ENCODE measurements around the gene SMAP2. TPM values are rescaled to one million over a fixed set of nuclear protein-coding genes. Genes with fewer than 3 reads are reported as not detected.

Gene SMAP2
- total RNA-seq, 1 experiment from 2014 or later = 20.2 TPM

GRCh38 chr1:40423951-40424618, 50.6 kb downstream of the SMAP2 start:
- intact Hi-C loops (cut with micrococcal nuclease) = no loop called here
- CTCF ChIA-PET = interaction anchor here (1.9 kb wide), 1 partner anchor 15 kb away, joined by 7 read pairs; no protein-coding TSS in a partner anchor
- DNase-seq (ENCODE audit: unreplicated experiment) = no peak
- no peaks in the 10 kb centered on the region for H3K9me3 Mint-ChIP-seq (ENCODE audit: unreplicated experiment)
- peaks cover 15% of the 10 kb centered on the region for H3K36me3 Mint-ChIP-seq (ENCODE audit: insufficient read depth, unreplicated experiment)
- peaks cover 9% of the 10 kb centered on the region for H3K4me1 Mint-ChIP-seq (ENCODE audit: insufficient read depth, unreplicated experiment)
- no TSS peak for BruUV-seq (replicated peaks)
- no peak overlapping the region for H3K4me3 Mint-ChIP-seq (ENCODE audit: unreplicated experiment)
- H3K27me3 Mint-ChIP-seq (ENCODE audit: insufficient read depth, unreplicated experiment) = no peaks in the 10 kb centered on the region
- POLR2A ChIA-PET = interaction anchor here (0.6 to 0.9 kb wide), 2 partner anchors 19 to 167 kb away, joined by 3 read pairs; no protein-coding TSS in a partner anchor
- TF ChIP-seq, protein P1, sequence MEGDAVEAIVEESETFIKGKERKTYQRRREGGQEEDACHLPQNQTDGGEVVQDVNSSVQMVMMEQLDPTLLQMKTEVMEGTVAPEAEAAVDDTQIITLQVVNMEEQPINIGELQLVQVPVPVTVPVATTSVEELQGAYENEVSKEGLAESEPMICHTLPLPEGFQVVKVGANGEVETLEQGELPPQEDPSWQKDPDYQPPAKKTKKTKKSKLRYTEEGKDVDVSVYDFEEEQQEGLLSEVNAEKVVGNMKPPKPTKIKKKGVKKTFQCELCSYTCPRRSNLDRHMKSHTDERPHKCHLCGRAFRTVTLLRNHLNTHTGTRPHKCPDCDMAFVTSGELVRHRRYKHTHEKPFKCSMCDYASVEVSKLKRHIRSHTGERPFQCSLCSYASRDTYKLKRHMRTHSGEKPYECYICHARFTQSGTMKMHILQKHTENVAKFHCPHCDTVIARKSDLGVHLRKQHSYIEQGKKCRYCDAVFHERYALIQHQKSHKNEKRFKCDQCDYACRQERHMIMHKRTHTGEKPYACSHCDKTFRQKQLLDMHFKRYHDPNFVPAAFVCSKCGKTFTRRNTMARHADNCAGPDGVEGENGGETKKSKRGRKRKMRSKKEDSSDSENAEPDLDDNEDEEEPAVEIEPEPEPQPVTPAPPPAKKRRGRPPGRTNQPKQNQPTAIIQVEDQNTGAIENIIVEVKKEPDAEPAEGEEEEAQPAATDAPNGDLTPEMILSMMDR (IDR thresholded peaks at IDR 0.05; ENCODE audit: unreplicated experiment) = no peak
- H3K27ac Mint-ChIP-seq (ENCODE audit: low read depth, unreplicated experiment) = no peak overlapping the region

DNA sequence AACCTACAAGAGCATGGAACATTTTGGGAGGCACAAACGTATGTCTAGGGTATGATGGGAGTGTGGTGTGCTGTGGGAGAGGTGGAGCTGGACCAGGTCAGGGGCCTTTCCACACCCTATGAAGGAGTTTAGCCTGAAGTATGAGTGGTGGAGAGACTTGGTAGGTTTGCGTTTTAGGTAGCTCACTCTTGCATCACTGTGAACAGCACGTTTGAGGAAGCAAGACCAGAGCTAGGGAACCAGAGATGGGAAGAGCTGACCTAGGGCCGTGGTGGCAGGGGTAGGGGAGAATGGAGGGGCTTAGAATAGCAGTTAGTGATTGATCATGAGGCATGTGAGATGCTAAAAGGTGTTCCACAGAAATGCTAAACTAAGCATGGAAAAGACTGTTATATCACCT, 51.7 kb downstream of the SMAP2 start:
- H3K36me3 Mint-ChIP-seq (ENCODE audit: insufficient read depth, unreplicated experiment) = peaks cover 14% of the 10 kb centered on the region
- H3K4me1 Mint-ChIP-seq (ENCODE audit: insufficient read depth, unreplicated experiment) = peaks cover 9% of the 10 kb centered on the region
- intact Hi-C loops (cut with micrococcal nuclease) = no loop called here
- TF ChIP-seq, protein P1 (IDR thresholded peaks at IDR 0.05; ENCODE audit: unreplicated experiment) = no peak
- CTCF ChIA-PET = interaction anchor here (0.9 to 1.9 kb wide), 3 partner anchors 12 to 21 kb away, joined by 3 to 7 read pairs (median 6); no protein-coding TSS in a partner anchor
- DNase-seq (ENCODE audit: unreplicated experiment) = no peak
- no peaks in the 10 kb centered on the region for H3K9me3 Mint-ChIP-seq (ENCODE audit: unreplicated experiment)
- POLR2A ChIA-PET = interaction anchor here (0.9 kb wide), 1 partner anchor 20 kb away, joined by 3 read pairs; no protein-coding TSS in a partner anchor
- no peak overlapping the region for H3K27ac Mint-ChIP-seq (ENCODE audit: low read depth, unreplicated experiment)
- H3K4me3 Mint-ChIP-seq (ENCODE audit: unreplicated experiment) = no peak overlapping the region
- no TSS peak for BruUV-seq (replicated peaks)
- no peaks in the 10 kb centered on the region for H3K27me3 Mint-ChIP-seq (ENCODE audit: insufficient read depth, unreplicated experiment)

DNA sequence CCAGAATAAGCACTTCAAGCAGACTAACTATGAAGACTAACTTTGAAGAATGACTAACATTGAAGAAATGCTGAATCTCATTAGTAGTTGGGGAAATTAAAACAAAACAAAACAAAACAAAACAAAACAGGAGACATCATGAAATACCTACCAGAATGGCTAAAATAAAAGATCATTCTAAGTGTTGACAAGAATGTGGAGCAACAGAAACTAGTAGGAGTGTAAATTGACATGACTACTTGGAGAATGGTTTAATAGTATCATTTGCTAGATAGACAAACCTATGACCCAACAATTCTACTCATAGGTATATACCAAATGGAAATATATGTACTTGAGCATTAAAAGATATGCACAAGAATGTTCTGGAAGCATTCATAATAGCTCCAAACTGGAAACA, 57.9 kb downstream of the SMAP2 start:
- intact Hi-C loops (cut with micrococcal nuclease) = no loop called here
- CTCF ChIA-PET = interaction anchor here (0.6 to 0.7 kb wide), 2 partner anchors 12 to 50 kb away, joined by 3 to 4 read pairs; no protein-coding TSS in a partner anchor
- DNase-seq (ENCODE audit: unreplicated experiment) = no peak
- Mint-ChIP-seq H3K27ac (ENCODE audit: low read depth, unreplicated experiment) (no peak overlapping the region), H3K36me3 (ENCODE audit: insufficient read depth, unreplicated experiment) (no peaks in the 10 kb centered on the region), H3K9me3 (ENCODE audit: unreplicated experiment) (no peaks in the 10 kb centered on the region), H3K27me3 (ENCODE audit: insufficient read depth, unreplicated experiment) (no peaks in the 10 kb centered on the region), H3K4me1 (ENCODE audit: insufficient read depth, unreplicated experiment) (no peaks in the 10 kb centered on the region), H3K4me3 (ENCODE audit: unreplicated experiment) (no peak overlapping the region)
- no TSS peak for BruUV-seq (replicated peaks)
- TF ChIP-seq, protein P1 (IDR thresholded peaks at IDR 0.05; ENCODE audit: unreplicated experiment) = no peak
- POLR2A ChIA-PET = interaction anchor here (0.6 kb wide), 1 partner anchor 56 kb away, joined by 3 read pairs; no protein-coding TSS in a partner anchor

- no peaks in the 10 kb centered on the region for H3K4me1 Mint-ChIP-seq (ENCODE audit: insufficient read depth, unreplicated experiment)
- TF ChIP-seq, protein P1 (IDR thresholded peaks at IDR 0.05; ENCODE audit: unreplicated experiment) = no peak
- H3K36me3 Mint-ChIP-seq (ENCODE audit: insufficient read depth, unreplicated experiment) = no peaks in the 10 kb centered on the region
- CTCF ChIA-PET = interaction anchor here (0.6 to 0.7 kb wide), 2 partner anchors 13 to 51 kb away, joined by 3 read pairs; no protein-coding TSS in a partner anchor
- no peaks in the 10 kb centered on the region for H3K27me3 Mint-ChIP-seq (ENCODE audit: insufficient read depth, unreplicated experiment)
- no TSS peak for BruUV-seq (replicated peaks)
- POLR2A ChIA-PET = no interaction called here
- DNase-seq (ENCODE audit: unreplicated experiment) = no peak
- H3K4me3 Mint-ChIP-seq (ENCODE audit: unreplicated experiment) = no peak overlapping the region
- H3K27ac Mint-ChIP-seq (ENCODE audit: low read depth, unreplicated experiment) = no peak overlapping the region
- no peaks in the 10 kb centered on the region for H3K9me3 Mint-ChIP-seq (ENCODE audit: unreplicated experiment)
- intact Hi-C loops (cut with micrococcal nuclease) = no loop called here
These were observed 59.3 kb downstream of the SMAP2 start for GRCh38 chr1:40432644-40433390.

Measured in MCF 10A (cell line).